HEK293 (cell line): ENCODE results near the gene PLCG2.

ENCODE experiments used
- BCL11A ChIP-seq: fragments of 450-650 bp; formaldehyde crosslinking; IDR thresholded peaks from 2 replicates; pipeline ENCODE4 v1.5.1; 2016; ENCODE audit warnings: low read depth, missing biosample characterization, missing genetic modification characterization
- REPIN1 ChIP-seq: fragments of 450-650 bp; formaldehyde crosslinking; IDR thresholded peaks from 2 replicates; pipeline ENCODE4 v1.5.1; 2017; ENCODE audit warnings: missing biosample characterization, missing genetic modification characterization, low read depth
- YY1 ChIP-seq: fragments of 450-650 bp; formaldehyde crosslinking; IDR thresholded peaks from 2 replicates; pipeline ENCODE4 v1.5.1; 2018; ENCODE audit warnings: missing biosample characterization, missing genetic modification characterization
- ZBTB7A ChIP-seq: fragments of 450-650 bp; formaldehyde crosslinking; IDR thresholded peaks from 2 replicates; pipeline ENCODE4 v1.5.1; 2016; ENCODE audit warnings: low read depth, missing biosample characterization, missing genetic modification characterization
- ZNF148 ChIP-seq: fragments of 450-650 bp; formaldehyde crosslinking; IDR thresholded peaks from 2 replicates; pipeline ENCODE4 v1.5.0; 2017; ENCODE audit warnings: missing biosample characterization, missing genetic modification characterization, borderline replicate concordance
- ZNF274 ChIP-seq, 2 experiments: fragments of 200-500 bp in 1 of 2; fragments of 450-650 bp in 1 of 2; sonication (Bioruptor generic) in 1 of 2; formaldehyde crosslinking in 1 of 2; IDR thresholded peaks; 2 replicates each; pipeline versions ENCODE4 v1.5.1 to v1.6.1; 2014 to 2016; ENCODE audit warnings: borderline replicate concordance in 1 of 2, inconsistent platforms in 1 of 2, low read length in 1 of 2, missing biosample characterization in 1 of 2, missing genetic modification characterization in 1 of 2
- ZNF324 ChIP-seq: fragments of 450-650 bp; formaldehyde crosslinking; IDR thresholded peaks from 2 replicates; pipeline ENCODE4 v1.5.1; 2016; ENCODE audit warnings: missing biosample characterization, missing genetic modification characterization
- ZNF48 ChIP-seq: fragments of 450-650 bp; formaldehyde crosslinking; IDR thresholded peaks from 2 replicates; pipeline ENCODE4 v1.5.1; 2016; ENCODE audit warnings: missing biosample characterization, missing genetic modification characterization
- ZNF561 ChIP-seq: fragments of 450-650 bp; IDR thresholded peaks from 2 replicates; pipeline ENCODE4 v1.5.1; 2018; ENCODE audit warnings: missing biosample characterization, missing genetic modification characterization, borderline replicate concordance
- TF ChIP-seq, protein P1 (sequence below): fragments of 450-650 bp; formaldehyde crosslinking; IDR thresholded peaks from 2 replicates; pipeline ENCODE4 v1.5.1; 2016; ENCODE audit warnings: missing biosample characterization, missing genetic modification characterization

DNA sequence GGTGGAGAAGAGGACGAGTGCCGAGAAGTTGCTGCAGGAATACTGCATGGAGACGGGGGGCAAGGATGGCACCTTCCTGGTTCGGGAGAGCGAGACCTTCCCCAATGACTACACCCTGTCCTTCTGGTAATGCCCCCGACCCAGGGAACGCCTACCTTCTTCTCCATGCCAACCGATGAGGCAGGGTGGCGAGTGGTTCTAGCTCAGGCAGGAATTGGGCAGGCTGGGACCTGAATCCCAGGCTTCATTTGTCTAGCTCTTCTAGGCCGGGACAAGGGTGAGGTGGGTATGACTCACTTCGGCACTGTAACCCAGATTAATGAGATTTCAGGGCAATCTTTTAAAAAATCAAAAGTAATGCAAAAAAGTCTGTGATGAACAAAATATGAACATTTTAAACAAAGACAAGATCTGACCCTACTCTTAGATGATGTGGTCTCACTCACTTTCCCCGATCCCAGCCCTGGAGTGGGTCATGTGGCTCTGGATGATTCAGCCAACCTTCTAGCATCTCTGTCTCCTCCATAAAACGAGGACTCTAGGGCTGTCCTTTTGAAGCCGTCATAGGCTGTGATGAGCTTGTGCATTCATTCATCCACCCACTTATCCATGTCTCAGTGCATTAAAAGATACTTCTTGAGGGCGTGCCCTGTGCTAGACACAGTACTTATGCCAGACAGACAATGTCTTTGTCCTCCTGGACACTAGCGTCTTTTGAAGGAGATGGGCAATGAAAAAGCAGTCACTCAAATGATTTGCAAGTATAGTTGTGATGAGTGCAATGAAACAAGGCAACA lies 129.6 kb downstream of the PLCG2 start:
- TF ChIP-seq, protein P1, sequence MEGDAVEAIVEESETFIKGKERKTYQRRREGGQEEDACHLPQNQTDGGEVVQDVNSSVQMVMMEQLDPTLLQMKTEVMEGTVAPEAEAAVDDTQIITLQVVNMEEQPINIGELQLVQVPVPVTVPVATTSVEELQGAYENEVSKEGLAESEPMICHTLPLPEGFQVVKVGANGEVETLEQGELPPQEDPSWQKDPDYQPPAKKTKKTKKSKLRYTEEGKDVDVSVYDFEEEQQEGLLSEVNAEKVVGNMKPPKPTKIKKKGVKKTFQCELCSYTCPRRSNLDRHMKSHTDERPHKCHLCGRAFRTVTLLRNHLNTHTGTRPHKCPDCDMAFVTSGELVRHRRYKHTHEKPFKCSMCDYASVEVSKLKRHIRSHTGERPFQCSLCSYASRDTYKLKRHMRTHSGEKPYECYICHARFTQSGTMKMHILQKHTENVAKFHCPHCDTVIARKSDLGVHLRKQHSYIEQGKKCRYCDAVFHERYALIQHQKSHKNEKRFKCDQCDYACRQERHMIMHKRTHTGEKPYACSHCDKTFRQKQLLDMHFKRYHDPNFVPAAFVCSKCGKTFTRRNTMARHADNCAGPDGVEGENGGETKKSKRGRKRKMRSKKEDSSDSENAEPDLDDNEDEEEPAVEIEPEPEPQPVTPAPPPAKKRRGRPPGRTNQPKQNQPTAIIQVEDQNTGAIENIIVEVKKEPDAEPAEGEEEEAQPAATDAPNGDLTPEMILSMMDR: no peak
- TF ChIP-seq ZNF324 (tag by site-specific recombination): no peak
- no peak for TF ChIP-seq ZNF561 (tag by site-specific recombination)
- TF ChIP-seq REPIN1 (tag by site-specific recombination): no peak
- TF ChIP-seq ZNF48 (tag by site-specific recombination): no peak
- no peak for TF ChIP-seq ZNF148 (tag by site-specific recombination)
- TF ChIP-seq YY1: no peak
- no peak for TF ChIP-seq ZNF274 (IDR thresholded peaks at IDR 0.05; ENCODE audit: low read length)
- TF ChIP-seq ZNF274 (tag by site-specific recombination; IDR thresholded peaks at IDR 0.05; ENCODE audit: borderline replicate concordance): no peak
- TF ChIP-seq ZBTB7A (tag by site-specific recombination): no peak
- no peak for TF ChIP-seq BCL11A (tag by site-specific recombination)
